HG02943 (cell line): ENCODE data around the gene SERTAD1.

Experiments used
- ATAC-seq: cut with Tn5 transposase; IDR thresholded peaks from one replicate; pipeline ENCODE4 v1.9.1; 2021; ENCODE audit warnings: mild to moderate bottlenecking, low read depth, moderate library complexity; ENCODE audit not compliant: unreplicated experiment

SERTAD1 gene

GRCh38 chr19:40407714-40408597 is 17.8 kb downstream of the SERTAD1 start:
- ATAC-seq, result no peak

GRCh38 chr19:40403262-40403984 is 22.4 kb downstream of the SERTAD1 start:
- ATAC-seq, result peak; percentile 55

DNA sequence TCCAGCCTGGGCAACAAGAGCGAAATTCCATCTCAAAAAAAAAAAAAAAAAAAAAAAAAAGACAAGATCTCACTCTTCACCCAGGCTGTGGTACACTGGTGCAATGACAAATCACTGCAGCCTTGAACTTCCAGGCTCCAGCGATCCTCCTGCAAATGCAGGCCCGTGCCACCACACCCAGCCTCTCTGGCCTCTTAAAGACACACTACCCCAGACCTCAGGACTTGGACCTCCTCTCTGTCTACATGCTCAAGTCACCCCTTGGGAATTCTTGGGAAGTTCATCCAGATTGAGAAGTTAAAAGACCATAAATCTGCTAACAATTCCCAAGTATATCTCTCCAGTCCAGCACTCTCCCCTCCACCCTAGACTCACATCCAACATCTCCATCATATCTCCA is 25.2 kb downstream of the SERTAD1 start:
- no peak for ATAC-seq

- no peak for ATAC-seq
Measured at GRCh38 chr19:40398417-40399131, 27.2 kb downstream of the SERTAD1 start.

DNA sequence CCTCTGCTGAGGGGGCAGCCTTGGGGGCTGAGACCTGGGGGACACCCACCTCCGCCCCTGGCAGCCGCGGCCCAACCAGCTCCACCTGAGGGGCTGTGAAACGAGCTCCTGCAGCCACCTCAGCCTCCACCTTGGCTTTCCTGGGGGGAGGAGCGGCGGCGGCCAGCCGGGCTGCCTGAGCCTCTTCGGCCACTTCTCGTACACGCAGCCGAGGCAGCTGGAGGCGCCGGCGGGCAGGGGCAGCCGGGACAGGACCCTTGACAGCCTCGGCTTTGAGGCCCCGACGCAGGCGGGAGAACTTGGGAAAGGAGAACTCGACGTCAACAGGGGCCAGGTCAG is 28.3 kb downstream of the SERTAD1 start:
- no peak for ATAC-seq

DNA sequence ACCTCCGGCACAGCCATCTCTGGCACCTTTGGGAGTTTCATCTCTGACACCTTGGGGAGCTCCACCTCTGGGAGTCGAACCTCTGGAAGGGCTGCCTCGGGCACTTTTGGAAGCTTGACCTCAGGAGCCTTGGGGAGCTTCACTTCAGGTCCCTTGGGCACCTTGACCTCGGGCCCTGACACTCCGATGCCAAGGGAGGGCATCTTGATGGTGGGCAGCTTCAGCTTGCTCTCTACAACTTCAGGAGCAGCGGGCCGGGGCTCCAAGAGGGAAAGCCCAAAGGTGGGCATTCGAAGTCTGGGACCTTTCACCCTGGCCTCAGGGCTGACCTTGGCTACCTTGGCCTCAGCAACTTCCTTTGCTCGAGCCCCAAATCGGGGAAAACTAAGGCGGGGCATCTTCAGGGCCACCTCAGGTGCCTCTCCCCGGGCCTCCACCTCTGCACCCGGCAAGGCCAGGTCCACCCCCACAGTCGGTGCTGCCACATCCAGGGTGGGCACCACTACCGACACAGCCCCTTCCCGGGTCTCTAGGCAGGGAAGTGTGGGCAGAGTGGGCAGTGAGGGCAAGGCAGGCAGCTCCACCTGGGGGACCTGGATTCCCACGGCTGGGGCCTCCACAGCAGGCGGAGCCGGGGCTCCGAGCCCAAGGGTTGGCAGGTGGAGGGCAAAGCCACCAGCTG is 28.8 kb downstream of the SERTAD1 start:
- no peak for ATAC-seq

- ATAC-seq, result no peak
Measured at GRCh38 chr19:40395956-40396355, 29.8 kb downstream of the SERTAD1 start.

GRCh38 chr19:40394816-40395210 is 31.0 kb downstream of the SERTAD1 start:
- ATAC-seq, result no peak

DNA sequence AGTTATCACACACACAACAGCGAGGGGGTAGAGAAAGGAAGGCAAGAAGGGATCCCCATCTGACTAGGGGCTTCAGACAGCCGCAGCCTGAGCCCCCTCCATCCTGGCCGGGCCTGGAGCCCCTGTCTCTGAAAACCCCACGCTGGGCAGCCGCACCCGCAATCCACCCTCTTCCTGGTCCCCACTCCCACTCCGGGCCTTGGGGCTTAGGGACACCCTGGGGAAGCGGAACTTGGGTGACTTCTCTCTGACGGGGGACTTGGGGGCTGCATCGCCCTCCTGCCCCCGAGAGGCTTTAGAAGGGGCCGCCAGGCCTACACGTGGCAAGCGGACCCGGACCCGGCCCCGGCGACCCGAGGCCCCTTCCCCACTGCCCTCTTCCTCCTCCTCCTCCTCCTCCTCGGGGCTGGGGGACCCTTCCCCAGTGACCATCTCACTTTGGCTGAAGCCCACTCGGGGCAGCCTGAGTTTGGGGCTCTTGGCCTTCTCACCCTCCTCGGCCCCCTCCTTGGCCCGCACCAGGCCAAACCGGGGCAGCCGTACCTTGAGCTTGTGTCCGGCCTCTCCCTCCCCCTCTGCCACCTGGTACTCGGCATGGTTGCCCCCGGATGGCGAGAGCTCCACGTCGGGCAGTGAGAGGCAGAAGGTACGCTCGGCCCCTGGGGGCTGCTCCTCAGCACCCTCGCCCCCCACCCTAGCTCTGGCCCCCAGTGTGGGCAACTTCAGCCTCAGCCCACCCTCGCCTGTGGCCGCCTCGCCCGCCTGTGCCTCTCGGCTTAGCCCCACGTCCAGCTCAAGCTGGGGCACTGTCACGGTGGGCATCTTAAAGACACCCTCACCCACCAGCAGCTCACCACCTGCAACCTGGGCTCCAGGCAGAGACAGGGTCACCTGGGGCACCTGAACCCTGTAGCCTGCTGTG is 31.6 kb downstream of the SERTAD1 start:
- ATAC-seq, result no peak

DNA sequence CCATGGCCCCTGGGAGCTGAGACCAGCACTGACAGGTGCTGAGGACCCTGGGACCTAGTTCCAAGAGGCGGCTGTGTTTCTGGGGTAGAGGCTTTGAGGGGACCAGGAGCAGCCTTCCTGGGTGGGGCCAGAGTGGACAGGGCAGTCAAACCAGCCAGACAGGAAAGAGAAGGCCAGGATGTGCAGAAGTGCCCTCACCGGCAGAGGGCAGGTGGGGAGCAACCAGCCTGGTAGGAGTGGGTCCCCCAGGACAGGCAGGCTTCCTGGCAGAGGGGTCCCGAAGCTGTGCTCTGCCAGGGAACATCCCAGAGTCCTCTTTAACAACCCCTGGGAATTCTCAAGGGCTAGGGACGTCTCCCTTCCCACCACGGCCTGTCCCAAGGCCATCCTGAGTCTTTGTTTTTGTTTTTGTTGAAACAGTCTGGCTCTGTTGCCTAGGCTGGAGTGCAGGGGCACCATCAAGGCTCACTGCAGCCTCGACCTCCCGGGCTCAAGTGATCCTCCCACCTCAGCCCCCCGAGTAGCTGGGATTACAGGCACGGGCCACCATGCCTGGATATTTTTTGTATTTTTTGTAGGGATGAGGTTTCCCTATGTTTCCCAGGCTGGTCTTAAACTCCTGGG is 32.8 kb downstream of the SERTAD1 start:
- ATAC-seq, result no peak

DNA sequence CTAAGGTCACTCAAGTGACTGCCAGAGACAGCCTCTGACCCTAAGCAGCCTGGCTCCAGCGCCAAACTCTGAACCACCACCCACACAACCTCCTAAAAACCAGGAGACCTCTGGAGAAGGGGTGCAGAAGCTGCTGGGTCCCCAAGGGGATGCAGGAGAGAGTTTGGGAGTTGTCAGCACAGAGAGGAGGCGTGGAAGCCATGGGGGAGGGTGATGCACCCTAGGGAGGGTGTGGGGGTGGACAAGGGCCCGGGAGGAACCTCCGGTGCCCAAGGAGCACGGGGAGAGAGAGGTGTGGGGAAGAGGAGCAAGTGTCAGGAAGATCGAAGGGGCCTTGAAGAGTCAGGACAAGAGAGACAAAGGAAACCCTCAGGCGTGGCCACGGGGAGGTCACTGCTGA is 33.7 kb downstream of the SERTAD1 start:
- ATAC-seq, result no peak

DNA sequence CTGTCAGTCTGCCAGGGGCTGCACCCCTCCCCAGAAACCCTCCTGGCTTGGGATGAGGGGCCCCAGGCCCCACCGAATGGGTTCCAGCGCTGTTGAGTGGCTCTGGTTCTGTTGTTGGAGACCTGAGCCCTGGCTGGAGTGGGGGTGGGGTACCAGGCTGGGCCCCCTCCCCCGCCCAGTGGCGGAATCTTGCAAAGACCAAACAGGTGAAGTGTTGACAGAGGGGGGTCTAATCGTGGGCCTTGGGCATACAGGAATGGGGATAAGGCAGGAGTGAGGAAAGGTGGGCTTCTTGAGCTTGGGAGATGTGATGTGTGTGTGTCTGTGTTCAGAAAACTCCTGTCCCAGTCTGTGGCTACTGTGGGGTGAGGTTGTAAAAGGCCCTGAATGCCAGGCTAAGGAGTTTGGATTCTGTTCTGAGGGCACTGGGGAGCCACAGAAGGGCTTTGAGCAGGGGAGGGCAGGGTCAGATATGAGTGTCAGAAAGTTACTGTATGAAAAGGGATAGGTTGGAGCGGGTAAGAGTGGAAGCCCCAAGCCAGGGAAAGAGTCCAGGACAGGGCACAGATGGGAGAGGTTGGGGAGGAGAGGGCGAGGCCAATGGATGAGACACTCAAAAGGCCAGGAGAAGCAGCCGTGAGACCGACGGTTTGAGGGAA is 35.6 kb downstream of the SERTAD1 start, which contains the start of gene HIPK4:
TSS of gene HIPK4 (minus strand) at position 98 of the 659 bp plus-strand sequence. CDS start 279 bp downstream, outside the sequence.
- no peak for ATAC-seq

DNA sequence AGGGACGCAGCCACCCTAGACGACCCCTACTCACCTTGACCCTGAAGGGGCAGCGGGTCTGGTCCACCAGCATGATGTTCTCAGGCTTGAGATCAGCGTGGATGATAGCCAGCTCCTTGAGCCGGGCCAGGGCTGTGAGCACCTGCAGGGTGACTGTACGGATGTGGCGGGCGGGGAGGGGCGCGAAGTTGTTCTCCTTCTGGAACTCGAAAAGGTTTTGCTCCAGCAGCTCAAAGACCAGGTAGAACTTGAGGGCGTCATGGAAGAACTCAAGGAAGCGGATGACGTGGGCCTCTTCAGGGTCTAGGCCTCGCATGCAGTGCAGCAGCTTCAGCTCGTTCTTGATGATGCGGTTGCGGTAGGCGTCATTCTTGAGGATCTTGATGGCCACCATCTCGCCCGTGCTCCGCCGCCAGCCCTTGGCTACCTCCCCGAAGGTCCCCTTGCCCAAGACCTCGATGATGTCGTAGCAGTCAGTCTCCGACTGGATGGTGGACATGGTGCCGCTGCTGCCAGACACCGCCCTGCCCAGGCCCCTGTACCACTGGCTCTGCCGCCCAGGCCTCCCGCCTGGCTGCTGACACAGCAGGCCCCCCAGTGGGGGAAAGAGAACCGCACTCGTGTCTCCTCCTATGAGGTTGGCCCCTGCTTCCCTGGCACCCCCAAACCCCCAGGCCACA is 36.2 kb downstream of the SERTAD1 start:
- no peak for ATAC-seq

GRCh38 chr19:40388481-40388880 is 37.3 kb downstream of the SERTAD1 start:
- ATAC-seq, result no peak

DNA sequence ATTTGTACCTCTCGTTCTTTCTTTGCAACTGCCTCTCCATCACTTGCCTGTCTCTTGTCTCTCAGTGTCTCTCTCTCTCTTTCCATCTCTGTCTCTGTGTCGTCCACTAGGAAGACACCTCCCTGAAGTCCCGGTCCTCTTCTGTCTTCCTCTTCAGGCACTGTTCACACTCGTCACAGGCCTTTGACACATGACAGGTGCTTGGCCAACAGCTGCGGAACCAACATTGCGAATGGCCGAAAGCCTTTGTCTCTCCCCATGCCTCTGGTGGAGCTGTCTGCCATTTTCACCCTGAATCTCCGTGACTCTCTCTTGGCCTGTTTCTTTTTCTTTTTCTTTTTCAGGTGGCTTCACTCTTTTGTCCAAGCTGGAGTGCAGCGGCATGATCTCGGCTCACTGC is 38.6 kb downstream of the SERTAD1 start:
- ATAC-seq, result no peak

DNA sequence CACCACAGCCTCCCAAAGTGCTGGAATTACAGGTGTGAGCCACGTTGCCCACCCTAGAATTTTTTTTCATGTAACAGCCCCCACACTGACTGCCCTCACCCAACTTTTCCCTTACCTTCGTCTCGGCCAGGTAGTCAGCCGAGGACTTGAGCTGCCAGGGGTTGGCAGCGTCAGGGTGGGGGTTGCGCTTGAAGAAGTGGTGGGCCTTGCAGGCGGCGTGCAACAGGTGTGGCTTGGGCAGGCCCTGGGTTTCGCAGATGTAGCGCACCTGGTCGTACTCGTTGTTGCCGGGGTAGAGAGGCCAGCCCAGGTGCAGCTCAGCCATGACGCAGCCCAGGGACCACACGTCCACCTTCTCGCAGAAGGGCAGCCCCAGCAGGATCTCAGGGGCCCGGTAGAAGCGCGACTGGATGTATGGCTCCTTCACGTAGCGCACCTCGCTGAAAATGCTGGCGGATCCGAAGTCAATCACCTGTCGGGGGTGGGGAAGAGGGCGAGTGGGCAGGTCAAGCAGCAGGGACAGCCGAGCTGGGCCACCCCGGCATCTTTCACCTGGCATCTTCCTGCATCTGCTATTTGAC is 42.0 kb downstream of the SERTAD1 start:
- ATAC-seq, result no peak

GRCh38 chr19:40381321-40381720 is 44.5 kb downstream of the SERTAD1 start:
- no peak for ATAC-seq
